Fibroblast of lung (primary cell): ENCODE results near the gene FRMPD3.

Experiments used
- CTCF ChIP-seq, 2 donors: IDR thresholded peaks in 1 of 2; conservative IDR thresholded peaks in 1 of 2; 1 replicate in 1 of 2; 2 replicates in 1 of 2; pipeline ENCODE4 v1.5.1; 2011 to 2012; ENCODE audit warnings: low read length in 2 of 2, control low read depth in 1 of 2, inconsistent platforms in 1 of 2, low read depth in 1 of 2, mild to moderate bottlenecking in 1 of 2
- EZH2 ChIP-seq: IDR thresholded peaks from 2 replicates; pipeline ENCODE4 v1.5.1; 2012; ENCODE audit warnings: low read length, control low read depth, mild to moderate bottlenecking; ENCODE audit errors: missing control alignments

GRCh38 chrX:107442914-107443527 lies 6.4 kb upstream of the FRMPD3 start:
- TF ChIP-seq EZH2: no peak
- TF ChIP-seq CTCF (conservative IDR thresholded peaks at IDR 0.05 in 1 of 2, IDR thresholded peaks at IDR 0.05 in 1 of 2; ENCODE audit: low read depth in 1 of 2, low read length in 2 of 2): no peak
